HepG2 (cell line): Measurements from ENCODE around the gene SPATA13. TPM values are rescaled to one million over a fixed set of nuclear protein-coding genes. Genes with fewer than 3 reads are reported as not detected.
A peak's percentile ranks its signal among the peaks of the same experiment; 100 is the strongest.

ENCODE experiments used
- ARNTL ChIP-seq: sonication (generic); formaldehyde crosslinking; IDR thresholded peaks from 2 replicates; pipeline ENCODE4 v1.4.0; 2020; ENCODE audit warnings: mild to moderate bottlenecking, missing genetic modification reagents
- ATF7 ChIP-seq, 2 experiments: fragments of 450-650 bp in 1 of 2; sonication (generic) in 1 of 2; formaldehyde crosslinking in 1 of 2; IDR thresholded peaks; 2 replicates each; pipeline versions ENCODE4 v1.4.0 to v1.6.1; 2016 to 2020; ENCODE audit warnings: antibody characterized with exemption in 1 of 2, mild to moderate bottlenecking in 1 of 2, missing genetic modification reagents in 1 of 2
- ATF7-NPFF ChIP-seq: sonication (generic); formaldehyde crosslinking; IDR thresholded peaks from 2 replicates; pipeline ENCODE4 v1.8.1; 2023; ENCODE audit warnings: mild to moderate bottlenecking, low read depth, missing genetic modification reagents, moderate library complexity
- CBFB ChIP-seq: sonication (generic); formaldehyde crosslinking; IDR thresholded peaks from 2 replicates; pipeline ENCODE4 v1.4.0; 2020; ENCODE audit warnings: missing genetic modification reagents
- HNRNPK ChIP-seq: fragments of 200-400 bp; formaldehyde crosslinking; IDR thresholded peaks from 2 replicates; pipeline ENCODE4 v1.6.1; 2018; ENCODE audit warnings: low read length, low read depth, moderate library complexity, mild to moderate bottlenecking; ENCODE audit not compliant: poor library complexity, severe bottlenecking
- HNRNPUL1 ChIP-seq: fragments of 200-400 bp; formaldehyde crosslinking; IDR thresholded peaks from 2 replicates; pipeline ENCODE4 v1.6.1; 2017; ENCODE audit warnings: low read depth, mild to moderate bottlenecking, low read length, moderate library complexity
- HOXA5 ChIP-seq: sonication (generic); formaldehyde crosslinking; IDR thresholded peaks from 2 replicates; pipeline ENCODE4 v1.4.0; 2020; ENCODE audit warnings: missing genetic modification reagents
- ISL2 ChIP-seq: sonication (generic); formaldehyde crosslinking; IDR thresholded peaks from 2 replicates; pipeline ENCODE4 v1.5.0; 2020; ENCODE audit warnings: missing genetic modification reagents
- MED13 ChIP-seq: sonication (generic); formaldehyde crosslinking; IDR thresholded peaks from 2 replicates; pipeline ENCODE4 v1.5.0; 2020; ENCODE audit warnings: missing genetic modification reagents
- PCBP1 ChIP-seq: fragments of 200-400 bp; formaldehyde crosslinking; IDR thresholded peaks from 2 replicates; pipeline ENCODE4 v1.6.1; 2017; ENCODE audit warnings: mild to moderate bottlenecking, low read depth, low read length, borderline replicate concordance
- RAD51 ChIP-seq: fragments of 450-650 bp; IDR thresholded peaks from 2 replicates; pipeline ENCODE4 v1.6.1; 2016; ENCODE audit warnings: borderline replicate concordance
- RXRB ChIP-seq: IDR thresholded peaks from 2 replicates; pipeline ENCODE4 v1.6.1; 2016; ENCODE audit warnings: borderline replicate concordance, missing genetic modification reagents, missing compliant biosample characterization
- SAFB2 ChIP-seq: sonication (generic); formaldehyde crosslinking; IDR thresholded peaks from 2 replicates; pipeline ENCODE4 v1.5.1; 2020; ENCODE audit warnings: missing genetic modification reagents, low read depth, mild to moderate bottlenecking, borderline replicate concordance
- TBX2 ChIP-seq: sonication (generic); formaldehyde crosslinking; IDR thresholded peaks from 2 replicates; pipeline ENCODE4 v1.5.0; 2020; ENCODE audit warnings: missing genetic modification reagents, mild to moderate bottlenecking, borderline replicate concordance
- TBX3 ChIP-seq: fragments of 450-650 bp; IDR thresholded peaks from 2 replicates; pipeline ENCODE4 v1.6.1; 2017; ENCODE audit warnings: antibody characterized with exemption, mild to moderate bottlenecking, inconsistent platforms, borderline replicate concordance
- U2AF2 ChIP-seq: fragments of 200-400 bp; formaldehyde crosslinking; IDR thresholded peaks from 2 replicates; pipeline ENCODE4 v1.6.1; 2017; ENCODE audit warnings: low read depth, mild to moderate bottlenecking, low read length
- ZNF44 ChIP-seq: sonication (generic); formaldehyde crosslinking; IDR thresholded peaks from 2 replicates; pipeline ENCODE4 v1.5.1; 2020; ENCODE audit warnings: mild to moderate bottlenecking, missing genetic modification reagents
- ZNF616 ChIP-seq: sonication (generic); formaldehyde crosslinking; IDR thresholded peaks from 2 replicates; pipeline ENCODE4 v1.5.0; 2020; ENCODE audit warnings: low read depth, mild to moderate bottlenecking, missing genetic modification reagents
- polyA plus RNA-seq, 8 experiments: library from polyadenylated mRNA; depleted of rRNA in 3 of 8; stranded (reverse) in 7 of 8; unstranded in 1 of 8; fragments of >200 nt; fragmentation: Illumina TruSeq in 4 of 8; extraction: Trizol in 4 of 8; gene quantifications; 2 replicates each; pipeline versions ENCODE4 v1.2.1 to v1.2.3, GENCODE V29; 2011 to 2016; ENCODE audit warnings: low read depth in 4 of 8, missing spikeins in 1 of 8, mixed read lengths in 1 of 8; ENCODE audit not compliant: insufficient read depth in 1 of 8
- total RNA-seq, 5 experiments: library from RNA; depleted of rRNA; stranded (reverse); fragments of >200 nt; fragmentation: Illumina TruSeq; extraction: Trizol; gene quantifications; 2 replicates each; pipeline ENCODE4 v1.2.3, GENCODE V29; 2016; ENCODE audit warnings: low read depth in 1 of 5
- TF ChIP-seq, protein P1 (sequence below), 2 experiments: IDR thresholded peaks; 2 replicates each; pipeline ENCODE4 v1.6.1; 2011 to 2012; ENCODE audit warnings: low read length in 2 of 2, borderline replicate concordance in 1 of 2, low read depth in 1 of 2, mild to moderate bottlenecking in 1 of 2, moderate library complexity in 1 of 2
- TF ChIP-seq, protein P2 (sequence below): sonication (generic); formaldehyde crosslinking; conservative IDR thresholded peaks from 2 replicates; pipeline ENCODE4 v1.8.1; 2023; ENCODE audit warnings: missing genetic modification reagents
- TF ChIP-seq, protein P3 (sequence below): sonication (generic); formaldehyde crosslinking; IDR thresholded peaks from 2 replicates; pipeline ENCODE4 v1.9.0; 2022; ENCODE audit warnings: low read depth, missing genetic modification reagents

Gene SPATA13
- total and polyA plus RNA-seq, 2 of the 13 experiments (the other 11 are each of a cell fraction or from before 2014, with no cell fraction given) = 11.3 to 14.2 TPM

DNA sequence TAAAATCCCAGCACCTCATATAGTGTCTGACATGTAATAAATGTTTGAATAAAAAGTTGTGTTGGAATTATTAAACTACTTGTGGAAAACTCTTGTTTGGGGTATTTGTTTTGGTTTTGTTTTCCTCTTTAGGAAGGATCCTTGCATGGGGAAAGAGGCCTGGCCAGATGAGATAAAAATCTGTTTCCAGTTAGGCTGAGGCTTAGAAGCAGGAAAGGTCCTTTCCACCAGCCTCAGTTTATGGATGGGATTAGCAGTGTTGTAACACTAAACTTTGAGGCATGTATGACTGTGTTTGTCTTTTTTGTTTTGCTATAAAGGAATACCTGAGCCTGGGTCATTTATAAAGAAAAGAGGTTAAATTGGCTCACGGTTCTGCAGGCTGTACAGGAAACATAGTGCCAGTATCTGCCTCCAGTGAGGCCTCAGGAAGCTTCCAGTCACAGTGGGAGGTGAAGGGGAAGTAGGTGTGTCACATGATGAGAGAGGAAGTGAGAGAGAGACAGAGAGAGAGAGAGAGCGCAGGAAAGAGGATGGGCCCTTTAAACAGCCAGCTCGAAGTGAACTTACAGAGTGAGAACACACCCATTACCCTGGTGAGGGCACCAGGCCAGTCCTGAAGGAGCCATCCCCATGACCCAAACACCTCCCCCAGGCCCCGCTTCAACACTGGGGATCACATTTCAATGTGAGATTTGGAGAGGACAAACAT lies 21.6 kb downstream of the SPATA13 start (continued):
- TF ChIP-seq, protein P1, sequence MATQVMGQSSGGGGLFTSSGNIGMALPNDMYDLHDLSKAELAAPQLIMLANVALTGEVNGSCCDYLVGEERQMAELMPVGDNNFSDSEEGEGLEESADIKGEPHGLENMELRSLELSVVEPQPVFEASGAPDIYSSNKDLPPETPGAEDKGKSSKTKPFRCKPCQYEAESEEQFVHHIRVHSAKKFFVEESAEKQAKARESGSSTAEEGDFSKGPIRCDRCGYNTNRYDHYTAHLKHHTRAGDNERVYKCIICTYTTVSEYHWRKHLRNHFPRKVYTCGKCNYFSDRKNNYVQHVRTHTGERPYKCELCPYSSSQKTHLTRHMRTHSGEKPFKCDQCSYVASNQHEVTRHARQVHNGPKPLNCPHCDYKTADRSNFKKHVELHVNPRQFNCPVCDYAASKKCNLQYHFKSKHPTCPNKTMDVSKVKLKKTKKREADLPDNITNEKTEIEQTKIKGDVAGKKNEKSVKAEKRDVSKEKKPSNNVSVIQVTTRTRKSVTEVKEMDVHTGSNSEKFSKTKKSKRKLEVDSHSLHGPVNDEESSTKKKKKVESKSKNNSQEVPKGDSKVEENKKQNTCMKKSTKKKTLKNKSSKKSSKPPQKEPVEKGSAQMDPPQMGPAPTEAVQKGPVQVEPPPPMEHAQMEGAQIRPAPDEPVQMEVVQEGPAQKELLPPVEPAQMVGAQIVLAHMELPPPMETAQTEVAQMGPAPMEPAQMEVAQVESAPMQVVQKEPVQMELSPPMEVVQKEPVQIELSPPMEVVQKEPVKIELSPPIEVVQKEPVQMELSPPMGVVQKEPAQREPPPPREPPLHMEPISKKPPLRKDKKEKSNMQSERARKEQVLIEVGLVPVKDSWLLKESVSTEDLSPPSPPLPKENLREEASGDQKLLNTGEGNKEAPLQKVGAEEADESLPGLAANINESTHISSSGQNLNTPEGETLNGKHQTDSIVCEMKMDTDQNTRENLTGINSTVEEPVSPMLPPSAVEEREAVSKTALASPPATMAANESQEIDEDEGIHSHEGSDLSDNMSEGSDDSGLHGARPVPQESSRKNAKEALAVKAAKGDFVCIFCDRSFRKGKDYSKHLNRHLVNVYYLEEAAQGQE (IDR thresholded peaks at IDR 0.05; ENCODE audit: borderline replicate concordance in 1 of 2, low read depth in 1 of 2, low read length in 2 of 2) = no peak
- TF ChIP-seq RAD51 (no peak), CBFB (CRISPR knock-in tag) (no peak), ATF7 (IDR thresholded peaks at IDR 0.05) (no peak), ATF7 (CRISPR knock-in tag; IDR thresholded peaks at IDR 0.05) (0 out of 2 replicates have a peak, but pooled peaks have one; percentile 29), SAFB2 (CRISPR knock-in tag) (no peak), RXRB (CRISPR knock-in tag) (no peak), HOXA5 (no peak), PCBP1 (no peak), ARNTL (no peak), ISL2 (peak; percentile 10; the same call in 1 of the 2 replicates), TBX3 (no peak), TBX2 (CRISPR knock-in tag) (peak; percentile 63; the same call in 1 of the 2 replicates), HNRNPUL1 (no peak), U2AF2 (no peak), ATF7-NPFF (CRISPR knock-in tag) (no peak), HNRNPK (no peak), ZNF44 (CRISPR knock-in tag) (no peak), MED13 (no peak), ZNF616 (no peak)
- TF ChIP-seq, protein P2, sequence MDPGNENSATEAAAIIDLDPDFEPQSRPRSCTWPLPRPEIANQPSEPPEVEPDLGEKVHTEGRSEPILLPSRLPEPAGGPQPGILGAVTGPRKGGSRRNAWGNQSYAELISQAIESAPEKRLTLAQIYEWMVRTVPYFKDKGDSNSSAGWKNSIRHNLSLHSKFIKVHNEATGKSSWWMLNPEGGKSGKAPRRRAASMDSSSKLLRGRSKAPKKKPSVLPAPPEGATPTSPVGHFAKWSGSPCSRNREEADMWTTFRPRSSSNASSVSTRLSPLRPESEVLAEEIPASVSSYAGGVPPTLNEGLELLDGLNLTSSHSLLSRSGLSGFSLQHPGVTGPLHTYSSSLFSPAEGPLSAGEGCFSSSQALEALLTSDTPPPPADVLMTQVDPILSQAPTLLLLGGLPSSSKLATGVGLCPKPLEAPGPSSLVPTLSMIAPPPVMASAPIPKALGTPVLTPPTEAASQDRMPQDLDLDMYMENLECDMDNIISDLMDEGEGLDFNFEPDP (CRISPR knock-in tag) = no peak
- TF ChIP-seq, protein P3, sequence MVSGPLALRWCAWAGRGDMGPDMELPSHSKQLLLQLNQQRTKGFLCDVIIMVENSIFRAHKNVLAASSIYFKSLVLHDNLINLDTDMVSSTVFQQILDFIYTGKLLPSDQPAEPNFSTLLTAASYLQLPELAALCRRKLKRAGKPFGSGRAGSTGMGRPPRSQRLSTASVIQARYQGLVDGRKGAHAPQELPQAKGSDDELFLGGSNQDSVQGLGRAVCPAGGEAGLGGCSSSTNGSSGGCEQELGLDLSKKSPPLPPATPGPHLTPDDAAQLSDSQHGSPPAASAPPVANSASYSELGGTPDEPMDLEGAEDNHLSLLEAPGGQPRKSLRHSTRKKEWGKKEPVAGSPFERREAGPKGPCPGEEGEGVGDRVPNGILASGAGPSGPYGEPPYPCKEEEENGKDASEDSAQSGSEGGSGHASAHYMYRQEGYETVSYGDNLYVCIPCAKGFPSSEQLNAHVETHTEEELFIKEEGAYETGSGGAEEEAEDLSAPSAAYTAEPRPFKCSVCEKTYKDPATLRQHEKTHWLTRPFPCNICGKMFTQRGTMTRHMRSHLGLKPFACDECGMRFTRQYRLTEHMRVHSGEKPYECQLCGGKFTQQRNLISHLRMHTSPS (CRISPR knock-in tag) = peak; percentile 26; the same call in 1 of the 2 replicates
- TF ChIP-seq, all 625 proteins: peak for 54
